GM18867 (cell line): ENCODE data around the gene C4BPB.

ENCODE experiments used
- ATAC-seq: cut with Tn5 transposase; IDR thresholded peaks from one replicate; pipeline ENCODE4 v1.9.1; 2021; ENCODE audit warnings: mild to moderate bottlenecking, moderate library complexity; ENCODE audit not compliant: unreplicated experiment

C4BPB gene

DNA sequence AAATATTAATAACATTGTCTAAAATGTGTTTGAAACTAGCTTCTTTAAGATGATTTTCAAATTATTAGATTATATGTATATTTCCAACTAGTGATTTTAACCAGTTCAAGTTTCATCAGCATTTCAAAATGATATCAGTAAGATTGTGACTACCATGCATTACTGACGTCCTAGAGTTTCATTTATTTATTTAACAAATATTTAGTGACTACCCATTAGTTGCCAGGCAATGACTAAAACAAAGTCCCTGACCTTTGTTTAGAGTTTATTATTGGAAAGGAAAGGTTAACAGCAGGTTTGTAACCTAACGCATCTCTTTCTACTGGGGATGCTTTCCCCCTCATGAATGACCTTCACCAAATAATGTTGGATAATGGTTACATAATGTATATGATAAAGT, 7.6 kb upstream of the C4BPB start:
- no peak for ATAC-seq

DNA sequence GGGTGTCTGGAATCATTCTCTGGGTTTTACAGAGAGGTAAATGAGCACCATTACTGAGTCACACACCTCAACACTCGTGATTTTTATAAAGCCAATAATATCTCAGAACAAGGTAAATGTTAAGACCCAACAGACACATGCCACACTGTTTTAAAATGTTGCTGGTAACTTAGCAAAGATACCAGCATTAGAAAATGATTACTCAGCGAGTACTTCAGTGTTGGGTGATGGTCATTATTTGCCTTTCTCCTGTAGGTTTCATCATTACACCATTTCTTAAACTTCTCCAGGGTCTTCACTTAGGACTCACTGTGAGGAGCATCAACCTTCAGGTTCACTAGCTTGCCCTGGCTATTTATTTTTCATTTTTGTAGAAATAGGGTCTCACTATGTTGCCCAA, 6.9 kb upstream of the C4BPB start:
- ATAC-seq: no peak

- ATAC-seq: no peak
These were observed 4.4 kb upstream of the C4BPB start for GRCh38 chr1:207084232-207084631.

GRCh38 chr1:207084701-207085180, 3.9 kb upstream of the C4BPB start:
- ATAC-seq: peak; percentile 68

DNA sequence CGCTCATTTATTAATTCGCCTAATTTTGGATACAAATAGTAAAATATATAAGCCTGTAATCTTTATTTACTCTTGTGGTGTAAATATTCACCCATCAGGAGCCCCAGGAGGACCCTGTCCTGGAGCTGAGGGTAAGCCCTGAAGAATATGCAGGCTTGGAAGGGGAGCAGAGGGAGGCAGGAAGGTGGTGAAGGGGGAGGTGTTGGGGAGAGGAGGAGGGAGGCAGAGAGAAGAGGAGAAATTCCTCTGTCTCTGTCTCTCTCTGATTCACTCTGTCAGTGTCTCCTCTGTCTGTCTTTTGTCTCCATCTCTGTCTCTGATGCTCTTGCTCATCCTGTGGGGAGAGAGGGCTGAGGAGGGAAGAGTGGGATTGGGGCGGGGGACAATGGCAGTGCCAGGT, 2.8 kb upstream of the C4BPB start:
- no peak for ATAC-seq

GRCh38 chr1:207088161-207088560, 499 bp upstream of the C4BPB start:
- ATAC-seq: no peak

DNA sequence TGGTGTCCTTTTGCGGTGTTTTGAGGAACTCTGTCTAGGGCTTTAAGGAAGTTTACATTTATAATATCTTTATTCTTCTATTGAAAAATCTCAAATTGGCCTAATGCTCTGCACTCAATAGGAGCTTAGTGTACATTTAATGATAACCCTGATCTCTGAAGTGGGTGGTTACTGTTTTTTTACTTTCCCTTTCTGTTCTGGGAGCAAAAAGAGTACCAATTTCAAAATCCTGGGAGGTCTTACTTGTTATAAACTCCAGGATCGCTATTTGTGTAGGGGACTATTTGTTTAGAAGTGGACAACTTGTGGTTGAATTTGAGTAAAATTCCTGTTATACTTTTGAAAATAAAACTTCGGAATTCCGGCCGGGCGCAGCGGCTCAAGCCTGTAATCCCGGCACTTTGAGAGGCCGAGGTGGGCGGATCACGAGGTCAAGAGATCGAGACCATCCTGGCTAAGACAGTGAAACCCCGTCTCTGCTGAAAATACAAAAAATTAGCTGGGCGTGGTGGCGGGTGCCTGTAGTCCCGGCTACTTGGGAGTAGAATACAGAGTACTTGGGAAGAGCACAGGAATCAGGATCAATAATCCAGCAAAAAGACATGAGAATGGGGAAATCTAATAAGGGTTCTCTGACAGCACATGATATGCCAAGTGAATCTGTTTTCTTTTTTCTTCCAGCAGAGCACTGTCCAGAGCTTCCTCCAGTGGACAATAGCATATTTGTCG, 1.1 kb downstream of the C4BPB start:
- ATAC-seq: no peak

- ATAC-seq: peak; percentile 73
These were observed 2.7 kb downstream of the C4BPB start for GRCh38 chr1:207091200-207091908.

- ATAC-seq: no peak
These were observed 5.3 kb downstream of the C4BPB start for GRCh38 chr1:207093944-207094343.

DNA sequence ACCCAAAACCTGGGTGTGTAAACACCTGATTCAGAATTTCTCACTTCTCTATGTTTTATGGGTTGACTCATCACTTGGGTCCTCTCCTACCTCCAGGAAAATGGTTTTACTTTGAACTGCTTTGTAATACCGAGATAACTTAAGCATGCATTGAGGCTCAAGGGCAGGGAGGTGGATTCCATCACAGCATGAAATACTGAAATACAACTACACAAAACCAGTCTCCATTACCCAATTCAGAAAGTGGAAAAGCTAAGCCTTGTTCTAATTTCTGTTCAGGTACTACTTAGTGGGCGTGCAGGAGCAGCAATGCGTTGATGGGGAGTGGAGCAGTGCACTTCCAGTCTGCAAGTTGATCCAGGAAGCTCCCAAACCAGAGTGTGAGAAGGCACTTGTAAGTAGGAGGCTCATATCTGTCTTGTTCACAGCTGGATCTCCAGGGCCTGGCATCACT, 9.2 kb downstream of the C4BPB start:
- peak; percentile 84 for ATAC-seq

DNA sequence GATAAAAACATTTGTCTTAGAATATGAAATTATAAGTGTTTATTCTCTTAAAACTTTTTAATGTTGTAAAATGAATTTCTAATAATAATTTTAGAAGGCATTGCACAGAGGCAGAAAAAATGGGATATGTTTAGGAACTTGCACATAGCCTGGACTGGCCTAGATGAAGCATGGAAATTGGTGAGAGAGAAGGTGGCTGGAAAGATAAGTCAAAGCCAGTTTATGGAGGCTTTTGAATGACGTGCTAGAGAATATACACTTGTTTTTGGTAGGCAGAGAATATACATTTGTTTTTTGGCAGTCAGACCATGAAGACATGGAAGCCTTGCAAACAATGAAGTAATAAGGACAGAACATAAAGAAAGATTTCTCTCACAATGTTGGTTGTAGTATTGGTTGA, 13.1 kb downstream of the C4BPB start:
- no peak for ATAC-seq

GRCh38 chr1:207102146-207102545, 13.5 kb downstream of the C4BPB start:
- no peak for ATAC-seq

DNA sequence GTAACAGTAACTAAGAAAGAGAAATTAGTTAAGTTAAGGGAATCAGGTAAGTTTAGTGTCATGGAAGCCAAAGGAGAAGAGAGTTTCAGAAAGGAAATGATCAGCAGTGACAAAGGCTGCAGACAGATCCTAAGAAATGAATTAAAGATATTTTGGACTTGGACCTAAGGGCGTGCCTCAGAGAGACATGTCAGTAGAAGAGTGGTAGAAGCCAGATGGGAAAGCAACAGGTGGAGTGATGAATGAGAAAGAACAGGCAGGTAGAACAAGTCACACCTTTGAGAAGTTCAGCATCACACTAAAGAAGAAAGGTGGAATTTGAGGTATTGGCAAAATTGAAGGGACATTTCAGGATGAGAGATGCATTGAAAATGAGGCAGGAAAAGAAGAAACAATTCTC, 14.0 kb downstream of the C4BPB start:
- no peak for ATAC-seq

- no peak for ATAC-seq
These were observed 15.3 kb downstream of the C4BPB start, which contains the start of gene C4BPA for GRCh38 chr1:207103892-207104373. Gene C4BPA (plus strand): TSS chr1:207104233. CDS start chr1:207113026, 8,793 bp downstream.

GRCh38 chr1:207109004-207109403, 20.3 kb downstream of the C4BPB start:
- no peak for ATAC-seq

- no peak for ATAC-seq
These were observed 24.1 kb downstream of the C4BPB start for GRCh38 chr1:207112616-207113296.

GRCh38 chr1:207115269-207115668, 26.6 kb downstream of the C4BPB start:
- ATAC-seq: no peak

GRCh38 chr1:207124389-207124788, 35.7 kb downstream of the C4BPB start:
- no peak for ATAC-seq

DNA sequence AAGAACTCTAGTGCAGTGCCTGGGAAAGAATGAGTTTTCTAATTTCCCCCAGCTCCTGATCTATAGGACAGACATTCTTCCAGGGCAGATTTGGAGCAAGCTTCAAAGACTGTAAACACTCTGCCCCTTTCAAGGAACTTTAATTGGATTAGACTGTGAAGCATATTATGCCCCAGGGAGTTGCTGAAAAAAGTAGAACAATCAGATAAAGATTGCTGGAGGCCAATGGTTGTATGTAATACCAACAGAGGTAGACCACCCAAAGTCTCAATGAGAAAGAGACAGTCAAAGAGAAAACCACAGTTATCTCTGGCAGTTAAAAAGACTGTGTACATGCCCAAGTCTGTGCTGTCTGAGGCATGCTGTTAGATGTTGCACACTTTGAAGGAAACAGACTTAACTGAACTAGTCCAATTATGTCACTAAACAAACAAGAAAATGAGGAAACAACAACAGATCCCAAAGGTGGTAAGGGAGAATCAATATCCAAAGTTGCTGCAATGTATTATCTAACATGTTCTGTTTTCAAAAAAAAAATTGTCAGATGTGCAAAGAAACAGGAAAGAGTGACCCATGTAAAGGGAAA, 39.8 kb downstream of the C4BPB start:
- no peak for ATAC-seq

DNA sequence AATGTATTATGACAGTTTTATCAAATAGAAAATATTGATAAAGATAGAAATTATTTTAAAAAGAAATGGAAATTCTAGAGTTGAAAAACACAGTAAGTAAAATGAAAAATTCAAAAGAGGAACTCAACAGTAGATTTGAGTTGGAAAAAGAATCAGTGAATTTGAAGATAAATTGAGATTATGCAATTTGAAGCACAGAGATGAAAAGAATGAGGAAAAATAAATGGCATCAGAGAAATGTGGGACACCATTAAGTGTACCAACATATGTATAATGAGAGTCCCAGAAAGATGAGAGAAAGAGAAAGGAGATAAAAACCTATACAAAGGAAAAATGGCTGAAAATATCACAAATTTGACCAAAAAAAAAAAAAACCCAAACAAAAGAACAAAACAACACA, 40.4 kb downstream of the C4BPB start:
- ATAC-seq: no peak
